Tibial nerve (tissue), 4 donors: ENCODE data around the gene SNX15. TPM values are rescaled to one million over a fixed set of nuclear protein-coding genes. Genes with fewer than 3 reads are reported as not detected.

ENCODE experiments used
- DNase-seq, 2 donors: peaks; one replicate each; pipeline ENCODE4 v3.0.0-alpha.2; 2019; ENCODE audit warnings: low spot score in 2 of 2
- H3K27ac ChIP-seq, 4 donors: fragments of 200-600 bp; sonication (generic) in 3 of 4; one replicate each; pipeline ENCODE4 v1.5.1; 2017 to 2019; ENCODE audit warnings: mild to moderate bottlenecking in 1 of 4
- H3K27me3 ChIP-seq, 2 donors: fragments of 200-600 bp; sonication (generic) in 1 of 2; one replicate each; pipeline versions ENCODE4 v1.5.1 to v1.6.0; 2017 to 2019
- H3K36me3 ChIP-seq, 3 donors: fragments of 200-600 bp; sonication (generic); one replicate each; pipeline ENCODE4 v1.5.1; 2018 to 2019
- H3K4me1 ChIP-seq, 4 donors: fragments of 200-600 bp; sonication (generic) in 3 of 4; one replicate each; pipeline ENCODE4 v1.5.1; 2017 to 2019
- H3K4me3 ChIP-seq, 4 donors: fragments of 200-600 bp; sonication (generic) in 3 of 4; one replicate each; pipeline ENCODE4 v1.5.1; 2017 to 2019; ENCODE audit warnings: mild to moderate bottlenecking in 1 of 4, moderate library complexity in 1 of 4
- H3K9me3 ChIP-seq, 4 donors: fragments of 200-600 bp; sonication (generic) in 3 of 4; one replicate each; pipeline ENCODE4 v1.5.1; 2017 to 2019
- CTCF ChIP-seq, 5 experiments: fragments of 200-600 bp in 3 of 5; fragments of 450-650 bp in 2 of 5; sonication (generic) in 3 of 5; IDR thresholded peaks; one replicate each; pipeline ENCODE4 v1.5.1; 2016 to 2019; ENCODE audit warnings: antibody characterized with exemption in 5 of 5, mild to moderate bottlenecking in 3 of 5, moderate library complexity in 2 of 5
- EP300 ChIP-seq, 2 donors: sonication (generic); formaldehyde crosslinking; IDR thresholded peaks; one replicate each; pipeline ENCODE4 v1.6.1; 2017; ENCODE audit warnings: antibody characterized with exemption in 2 of 2, mild to moderate bottlenecking in 1 of 2
- POLR2A ChIP-seq, 2 donors: fragments of 450-650 bp; IDR thresholded peaks; one replicate each; pipeline ENCODE4 v1.6.1; 2017; ENCODE audit warnings: antibody characterized with exemption in 2 of 2, mild to moderate bottlenecking in 2 of 2, moderate library complexity in 2 of 2
- WGBS, 2 donors: methylation state at CpG; one replicate each; pipeline ENCODE4 v1.1.5; 2018; 5-methylcytosine and 5-hydroxymethylcytosine counted together
- total RNA-seq, 4 donors: library from RNA; depleted of rRNA; stranded (reverse); fragments of >200 nt; gene quantifications; one replicate each; pipeline ENCODE4 v1.1.0, GENCODE V29; 2016

The SNX15 gene
- total RNA-seq, 4 donors from 2014 or later = 17.1 to 33.3 (median 24.2) TPM

GRCh38 chr11:65008016-65008415, 19.2 kb upstream of the SNX15 start:
- Histone ChIP-seq H3K9me3 (no peaks in the 10 kb centered on the region), H3K4me3 (no peak overlapping the region), H3K27me3 (no peaks in the 10 kb centered on the region), H3K27ac (no peak overlapping the region), H3K4me1 (peaks cover 0 to 2% (median under 1%) of the 10 kb centered on the region in 4 donors), H3K36me3 (no peaks in the 10 kb centered on the region)
- TF ChIP-seq POLR2A (IDR thresholded peaks at IDR 0.05) (no peak), EP300 (IDR thresholded peaks at IDR 0.05) (no peak), CTCF (IDR thresholded peaks at IDR 0.05) (no peak)
- DNase-seq = no peak
- WGBS, 2 donors = 68 to 72% methylated on average over 7 of the region's 7 CpGs

GRCh38 chr11:65008873-65009272, 18.4 kb upstream of the SNX15 start:
- Histone ChIP-seq H3K4me1 (peaks cover 0 to 7% (median 4%) of the 10 kb centered on the region in 4 donors), H3K4me3 (no peak overlapping the region), H3K27ac (no peak overlapping the region), H3K27me3 (no peaks in the 10 kb centered on the region), H3K36me3 (no peaks in the 10 kb centered on the region), H3K9me3 (no peaks in the 10 kb centered on the region)
- no peak for DNase-seq
- no peak for TF ChIP-seq EP300 (IDR thresholded peaks at IDR 0.05)
- no peak for TF ChIP-seq CTCF (IDR thresholded peaks at IDR 0.05)
- TF ChIP-seq POLR2A (IDR thresholded peaks at IDR 0.05) = no peak
- WGBS, 2 donors = 68 to 82% methylated on average over 2 of the region's 2 CpGs

- peak overlapping the region; percentile 94 to 100 (median 95) for H3K27ac ChIP-seq
Observed at GRCh38 chr11:65013130-65013887, 13.9 kb upstream of the SNX15 start.

GRCh38 chr11:65013888-65014725, 13.1 kb upstream of the SNX15 start, which contains the start of gene ARL2:
TSS of gene ARL2 (plus strand) at chr11:65014160. CDS start at chr11:65014208, 48 bp downstream.
- Histone ChIP-seq H3K27ac (peak within 1 kb of the TSS; percentile 94 to 100 (median 95)), H3K27me3 (no peaks in the 10 kb centered on the region), H3K36me3 (peaks cover 0 to 13% (median 0%) of the 10 kb centered on the region in 3 donors), H3K9me3 (no peaks in the 10 kb centered on the region), H3K4me3 (peak within 1 kb of the TSS; percentile 67 to 93 (median 84)), H3K4me1 (peaks cover 0 to 30% (median 15%) of the 10 kb centered on the region in 4 donors)
- TF ChIP-seq EP300 (IDR thresholded peaks at IDR 0.05) (peak in 1 of 2 donors; percentile 60), CTCF (IDR thresholded peaks at IDR 0.05) (peak; percentile 93 to 98 (median 98)), POLR2A (IDR thresholded peaks at IDR 0.05) (peak in 1 of 2 donors; percentile 26)
- DNase-seq = peak; percentile 78 to 80
- WGBS, 2 donors = 0 to 1% methylated on average over 36 to 60 of the region's 96 CpGs

More at GRCh38 chr11:65013130-65013887, 13.9 kb upstream of the SNX15 start:
- 15 to 17% methylated on average over 15 to 18 of the region's 22 CpGs for WGBS, 2 donors
- peak; percentile 85 to 91 for DNase-seq
- peak in 4 of 5 experiments; percentile 76 to 83 (median 80) for TF ChIP-seq CTCF (IDR thresholded peaks at IDR 0.05)
- TF ChIP-seq POLR2A (IDR thresholded peaks at IDR 0.05) = peak; percentile 37 to 70
- peak in 1 of 2 donors; percentile 65 for TF ChIP-seq EP300 (IDR thresholded peaks at IDR 0.05)
- Histone ChIP-seq H3K4me1 (peaks cover 0 to 30% (median 15%) of the 10 kb centered on the region in 4 donors), H3K9me3 (no peaks in the 10 kb centered on the region), H3K4me3 (peak overlapping the region; percentile 67 to 93 (median 84)), H3K27me3 (no peaks in the 10 kb centered on the region), H3K36me3 (peaks cover 0 to 5% (median 0%) of the 10 kb centered on the region in 3 donors)
